Measurements from ENCODE around the gene GLT6D1.

GLT6D1 gene

GRCh38 chr9:135620558-135620957 lies 18.8 kb downstream of the GLT6D1 start:
- DNase-seq: no peak

GRCh38 chr9:135619599-135619886 lies 19.8 kb downstream of the GLT6D1 start:
- DNase-seq: no peak

GRCh38 chr9:135618866-135619598 lies 20.3 kb downstream of the GLT6D1 start:
- no peak for DNase-seq

- no peak for DNase-seq
These were observed 21.3 kb downstream of the GLT6D1 start for GRCh38 chr9:135617991-135618411.

- DNase-seq: no peak
These were observed 21.8 kb downstream of the GLT6D1 start for GRCh38 chr9:135617538-135617900.

- DNase-seq: no peak
These were observed 22.5 kb downstream of the GLT6D1 start for GRCh38 chr9:135616619-135617537.

- DNase-seq: no peak
These were observed 23.4 kb downstream of the GLT6D1 start for GRCh38 chr9:135615666-135616618.

GRCh38 chr9:135614821-135615665 lies 24.3 kb downstream of the GLT6D1 start:
- DNase-seq: no peak

- no peak for DNase-seq
These were observed 25.2 kb downstream of the GLT6D1 start for GRCh38 chr9:135613946-135614805.

GRCh38 chr9:135612981-135613910 lies 26.1 kb downstream of the GLT6D1 start:
- no peak for DNase-seq

GRCh38 chr9:135612437-135612836 lies 26.9 kb downstream of the GLT6D1 start:
- DNase-seq: no peak

- DNase-seq: no peak
These were observed 27.5 kb downstream of the GLT6D1 start for GRCh38 chr9:135611875-135612209.

- no peak for DNase-seq
These were observed 28.0 kb downstream of the GLT6D1 start for GRCh38 chr9:135611142-135611874.

GRCh38 chr9:135610290-135611141 lies 28.8 kb downstream of the GLT6D1 start:
- DNase-seq: no peak

- no peak for DNase-seq
These were observed 29.9 kb downstream of the GLT6D1 start for GRCh38 chr9:135609366-135609955.

GRCh38 chr9:135608999-135609317 lies 30.4 kb downstream of the GLT6D1 start:
- no peak for DNase-seq

- DNase-seq: no peak
These were observed 30.9 kb downstream of the GLT6D1 start for GRCh38 chr9:135608294-135608998.
